IMR-90 (cell line): ENCODE measurements around the gene C9orf50. TPM values are rescaled to one million over a fixed set of nuclear protein-coding genes. Genes with fewer than 3 reads are reported as not detected.

Experiments
- ATAC-seq: fragments of 200-7000 bp; cut with Tn5 transposase; 2 replicates; pipeline ENCODE4 v1.9.1; 2020; ENCODE audit warnings: low read depth, mild to moderate bottlenecking, moderate library complexity
- BruUV-seq: library from RNA; stranded (reverse); fragments of 400-500 nt; replicated peaks from 2 replicates; lab custom pipeline; 2021; lab: Mats Ljungman, UMichigan
- CTCF ChIA-PET: fragments of 300-600 bp; formaldehyde crosslinking; extraction: SDS; loops from one replicate; lab custom pipeline; 2021; ENCODE audit warnings: antibody characterized with exemption; lab: Yijun Ruan, JAX
- POLR2A ChIA-PET: fragments of 300-600 bp; sonication (Branson Sonifier 250); formaldehyde crosslinking; loops from one replicate; lab custom pipeline; 2022; ENCODE audit warnings: antibody characterized with exemption; ENCODE audit not compliant: unreplicated experiment; lab: Charles Lee
- DNase-seq: peaks from one replicate; pipeline ENCODE4 v3.0.0; 2013
- H2AFZ ChIP-seq: replicated peaks from 2 replicates; pipeline ENCODE3; 2013; ENCODE audit warnings: low read length, mild to moderate bottlenecking; ENCODE audit not compliant: poor library complexity
- H2AK5ac ChIP-seq: 2 replicates; pipeline ENCODE4 v1.6.1; 2013; ENCODE audit warnings: low read depth, low read length, inconsistent platforms
- H2AK9ac ChIP-seq: replicated peaks from 2 replicates; pipeline ENCODE3; 2013; ENCODE audit warnings: mild to moderate bottlenecking, low read depth, low read length, moderate library complexity; ENCODE audit not compliant: poor library complexity
- H2BK120ac ChIP-seq: 2 replicates; pipeline ENCODE4 v1.6.1; 2013; ENCODE audit warnings: low read depth, low read length, inconsistent platforms
- H2BK15ac ChIP-seq: 3 replicates; pipeline ENCODE4 v1.6.1; 2013; ENCODE audit warnings: low read depth, low read length, inconsistent platforms
- H2BK20ac ChIP-seq: 2 replicates; pipeline ENCODE4 v1.6.1; 2013; ENCODE audit warnings: low read depth, mild to moderate bottlenecking, inconsistent platforms, low read length, moderate library complexity
- H2BK5ac ChIP-seq: 2 replicates; pipeline ENCODE4 v1.6.1; 2013; ENCODE audit warnings: mild to moderate bottlenecking, low read depth, low read length, inconsistent platforms; ENCODE audit not compliant: poor library complexity, severe bottlenecking
- H3K14ac ChIP-seq: replicated peaks from 2 replicates; pipeline ENCODE4 v1.6.1; 2013; ENCODE audit warnings: low read depth, low read length, inconsistent platforms
- H3K18ac ChIP-seq: 2 replicates; pipeline ENCODE4 v1.6.1; 2013; ENCODE audit warnings: low read depth, low read length, control low read depth
- H3K23ac ChIP-seq: 2 replicates; pipeline ENCODE4 v1.6.1; 2013; ENCODE audit warnings: low read depth, low read length, inconsistent platforms
- H3K27ac ChIP-seq: 2 replicates; pipeline ENCODE4 v1.5.1; 2013; ENCODE audit warnings: mild to moderate bottlenecking, control low read depth, low read length; ENCODE audit not compliant: insufficient read depth
- H3K27me3 ChIP-seq: 2 replicates; pipeline ENCODE4 v1.6.1; 2013; ENCODE audit warnings: low read length; ENCODE audit not compliant: control insufficient read depth, insufficient read depth
- H3K36me3 ChIP-seq: 2 replicates; pipeline ENCODE4 v1.6.1; 2013; ENCODE audit warnings: low read length, mixed read lengths; ENCODE audit not compliant: control insufficient read depth, insufficient read depth
- H3K4ac ChIP-seq: 2 replicates; pipeline ENCODE4 v1.6.1; 2013; ENCODE audit warnings: low read depth, low read length, inconsistent platforms
- H3K4me1 ChIP-seq: 2 replicates; pipeline ENCODE4 v1.6.1; 2013; ENCODE audit warnings: low read length, mixed read lengths; ENCODE audit not compliant: control insufficient read depth, insufficient read depth
- H3K4me2 ChIP-seq: 2 replicates; pipeline ENCODE4 v1.6.1; 2013; ENCODE audit warnings: low read depth, mild to moderate bottlenecking, control low read depth, low read length, moderate library complexity
- H3K4me3 ChIP-seq: 2 replicates; pipeline ENCODE4 v1.5.1; 2013; ENCODE audit warnings: low read depth, mild to moderate bottlenecking, control low read depth, low read length, moderate library complexity; ENCODE audit not compliant: insufficient read depth
- H3K56ac ChIP-seq: 2 replicates; pipeline ENCODE4 v1.6.1; 2013; ENCODE audit warnings: low read length, inconsistent platforms; ENCODE audit not compliant: insufficient read depth; ENCODE audit errors: extremely low read depth
- H3K79me1 ChIP-seq, 2 experiments: 2 replicates each; pipeline ENCODE4 v1.6.1; 2013; ENCODE audit warnings: low read length in 2 of 2, inconsistent platforms in 1 of 2, low read depth in 1 of 2
- H3K9ac ChIP-seq: 2 replicates; pipeline ENCODE4 v1.6.1; 2013; ENCODE audit warnings: low read depth, low read length, control low read depth
- H3K9me1 ChIP-seq: 2 replicates; pipeline ENCODE4 v1.6.1; 2013; ENCODE audit warnings: low read length, inconsistent platforms; ENCODE audit not compliant: insufficient read depth
- H3K9me3 ChIP-seq: 2 replicates; pipeline ENCODE4 v1.6.1; 2013; ENCODE audit warnings: low read length; ENCODE audit not compliant: control insufficient read depth, insufficient read depth
- H4K20me1 ChIP-seq: 2 replicates; pipeline ENCODE4 v1.6.1; 2013; ENCODE audit warnings: low read length, inconsistent platforms; ENCODE audit not compliant: insufficient read depth
- H4K5ac ChIP-seq: 2 replicates; pipeline ENCODE4 v1.6.1; 2013; ENCODE audit warnings: mild to moderate bottlenecking, low read depth, low read length, control low read depth
- H4K8ac ChIP-seq, 2 experiments: 2 replicates each; pipeline ENCODE4 v1.6.1; 2013; ENCODE audit warnings: low read depth in 2 of 2, low read length in 2 of 2, control low read depth in 1 of 2, inconsistent platforms in 1 of 2
- H4K91ac ChIP-seq: 2 replicates; pipeline ENCODE4 v1.6.1; 2013; ENCODE audit warnings: low read depth, low read length, inconsistent platforms; ENCODE audit not compliant: insufficient read depth
- BHLHE40 ChIP-seq: fragments of 150-350 bp; IDR thresholded peaks from 2 replicates; pipeline ENCODE4 v1.6.1; 2016; ENCODE audit warnings: mild to moderate bottlenecking, low read depth, low read length
- CHD1 ChIP-seq: IDR thresholded peaks from 2 replicates; pipeline ENCODE4 v1.6.1; 2012; ENCODE audit warnings: low read depth, low read length, improper control_type of control experiment
- ELK1 ChIP-seq: fragments of 150-350 bp; IDR thresholded peaks from 2 replicates; pipeline ENCODE4 v1.6.1; 2016; ENCODE audit warnings: low read depth, mild to moderate bottlenecking, low read length, moderate library complexity, borderline replicate concordance
- FOS ChIP-seq: fragments of 150-350 bp; IDR thresholded peaks from 2 replicates; pipeline ENCODE4 v1.6.1; 2016; ENCODE audit warnings: low read depth, low read length
- MAFK ChIP-seq: IDR thresholded peaks from 2 replicates; pipeline ENCODE4 v1.6.1; 2012; ENCODE audit warnings: low read depth, low read length, improper control_type of control experiment
- MXI1 ChIP-seq: IDR thresholded peaks from 2 replicates; pipeline ENCODE4 v1.6.1; 2012; ENCODE audit warnings: low read depth, mild to moderate bottlenecking, low read length, moderate library complexity, borderline replicate concordance
- NFE2L2 ChIP-seq: fragments of 150-350 bp; IDR thresholded peaks from 2 replicates; pipeline ENCODE4 v1.6.1; 2016; ENCODE audit warnings: low read depth, mild to moderate bottlenecking, low read length
- POLR2A ChIP-seq: IDR thresholded peaks from 2 replicates; pipeline ENCODE4 v1.6.1; 2012; ENCODE audit warnings: mild to moderate bottlenecking, low read depth, low read length
- RAD21 ChIP-seq: IDR thresholded peaks from 2 replicates; pipeline ENCODE4 v1.6.1; 2012; ENCODE audit warnings: low read length, improper control_type of control experiment
- SMC3 ChIP-seq: fragments of 150-350 bp; IDR thresholded peaks from 2 replicates; pipeline ENCODE4 v1.6.1; 2016; ENCODE audit warnings: low read depth, mild to moderate bottlenecking, antibody characterized with exemption, low read length, moderate library complexity
- WGBS, 2 experiments: methylation state at CpG; one replicate each; pipeline versions ENCODE4 v1.1.5 to v1.1.7; 2013; ENCODE audit warnings: missing lambda C conversion rate in 2 of 2; ENCODE audit not compliant: insufficient read length in 1 of 2; ENCODE audit errors: extremely low coverage in 2 of 2; 5-methylcytosine and 5-hydroxymethylcytosine counted together
- dilution Hi-C: fragments of 300-500 bp; cut with HindIII; formaldehyde crosslinking; loops from one replicate; pipeline ENCODE4 v1.14.3; 2018; ENCODE audit warnings: low sequenced_read_pairs; ENCODE audit not compliant: unreplicated experiment
- in situ Hi-C: fragments of 300-500 bp; cut with MboI; formaldehyde crosslinking; loops from 3 replicates; pipeline ENCODE4 v1.14.3; 2019; ENCODE audit warnings: low sequenced_read_pairs, inconsistent platforms, mixed read lengths
- intact Hi-C: fragments of 100-400 bp; cut with micrococcal nuclease; formaldehyde crosslinking; loops from 2 replicates; pipeline ENCODE4 v1.10.0; 2022
- polyA plus RNA-seq, 3 experiments: library from polyadenylated mRNA; depleted of rRNA; stranded (reverse); fragments of >200 nt; gene quantifications; 2 replicates each; pipeline ENCODE4 v1.2.3, GENCODE V29; 2012; ENCODE audit warnings: low replicate concordance in 1 of 3
- total RNA-seq: library from RNA; depleted of rRNA; stranded (reverse); fragments of >200 nt; gene quantifications from 2 replicates; pipeline ENCODE4 v1.2.3, GENCODE V29; 2012

Gene C9orf50
- total and polyA plus RNA-seq, 2 of the 4 experiments (the other 2 are of a cell fraction): 0.09 TPM; not detected in 1

DNA sequence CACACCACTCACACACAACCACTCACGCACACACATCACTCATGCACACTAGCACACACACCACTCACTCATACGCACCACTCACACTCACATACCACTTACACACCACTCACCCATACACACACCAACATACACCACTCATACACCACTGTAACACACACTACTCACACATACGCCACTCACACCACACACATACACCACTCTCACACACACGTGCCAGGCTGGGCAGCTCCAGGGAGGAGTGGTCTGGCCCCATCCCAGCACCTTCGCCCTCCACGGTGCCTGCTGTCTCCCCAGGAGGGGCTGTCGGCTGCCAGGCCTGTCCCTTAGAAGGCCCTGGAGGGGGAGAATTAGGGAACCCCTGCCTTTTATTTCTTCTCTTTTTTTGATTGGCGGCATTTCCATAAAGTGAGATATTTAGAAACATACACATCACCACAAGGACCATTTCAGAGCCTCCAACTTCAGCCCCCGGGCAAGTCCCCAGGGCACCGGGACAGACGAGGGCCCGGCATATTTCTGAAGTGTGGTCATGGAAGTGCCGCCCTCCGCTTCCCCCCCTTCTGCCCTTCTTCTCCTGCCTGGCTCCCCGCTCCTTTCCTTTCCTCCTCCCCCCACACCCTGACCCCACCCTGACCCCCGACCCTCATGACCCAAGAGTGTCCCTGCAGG is 27.3 kb upstream of the C9orf50 start (continued):
- TF ChIP-seq MXI1: no peak
- TF ChIP-seq POLR2A: no peak

DNA sequence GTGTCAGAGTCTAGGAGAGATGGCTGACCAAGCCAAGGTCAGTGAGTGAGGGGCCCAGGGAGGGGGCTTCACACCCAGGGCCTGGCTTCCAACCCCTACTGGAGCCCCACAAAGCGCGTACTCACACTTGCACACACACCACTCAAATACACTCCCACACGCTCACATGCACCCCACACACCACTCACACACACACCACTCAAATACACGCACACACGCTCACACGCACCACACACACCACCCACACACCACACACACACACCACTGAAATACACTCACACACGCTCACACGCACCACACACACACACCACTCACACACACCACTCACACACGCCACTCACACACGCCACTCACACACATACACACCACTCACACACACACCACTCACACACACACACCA is 26.7 kb upstream of the C9orf50 start:
- Histone ChIP-seq H2AFZ (no peak overlapping the region), H2BK5ac (peak overlapping the region; percentile 71), H3K9ac (no peak overlapping the region), H3K36me3 (no peaks in the 10 kb centered on the region), H2AK9ac (no peak overlapping the region), H2BK15ac (0 out of 3 replicates have a peak overlapping the region, but pooled peaks have one; percentile 57), H4K91ac (no peak overlapping the region; the same call in 1 of the 2 replicates), H2AK5ac (peak overlapping the region; percentile 99), H4K8ac (no peak overlapping the region), H3K18ac (no peak overlapping the region), H3K9me1 (peaks cover 6% of the 10 kb centered on the region), H2BK20ac (no peak overlapping the region), H3K4me2 (no peak overlapping the region), H4K20me1 (no peaks in the 10 kb centered on the region), H3K14ac (no peak overlapping the region), H3K27ac (no peak overlapping the region), H3K4me3 (no peak overlapping the region), H3K4me1 (peaks cover 6% of the 10 kb centered on the region; the same call in 1 of the 2 replicates), H2BK120ac (no peak overlapping the region), H3K4ac (peak overlapping the region; percentile 72), H3K27me3 (no peaks in the 10 kb centered on the region), H4K5ac (no peak overlapping the region), H3K9me3 (no peaks in the 10 kb centered on the region), H3K79me1 (peaks cover 0 to 10% of the 10 kb centered on the region in 2 experiments; a peak in 1 of 4 replicates), H3K56ac (no peak overlapping the region), H3K23ac (no peak overlapping the region)
- ChIA-PET POLR2A (no interaction called here), CTCF (no interaction called here)
- no peak for DNase-seq
- TF ChIP-seq MXI1 (no peak), RAD21 (no peak), MAFK (no peak), POLR2A (no peak), ELK1 (no peak), BHLHE40 (no peak), SMC3 (no peak), CHD1 (no peak), NFE2L2 (no peak), FOS (no peak)
- in situ Hi-C loops (no loop called here), dilution Hi-C loops (no loop called here), intact Hi-C loops (no loop called here)
- 100% methylated on average over 3 to 7 of the region's 10 CpGs for WGBS, 2 experiments
- no peak for ATAC-seq
- no TSS peak for BruUV-seq
